Liver (tissue), 9 donors: ENCODE data around the gene IER2. TPM values are rescaled to one million over a fixed set of nuclear protein-coding genes. Genes with fewer than 3 reads are reported as not detected.

ENCODE experiments used
- DNase-seq: peaks from one replicate; pipeline ENCODE4 v3.0.0-alpha.2; 2017; ENCODE audit warnings: low spot score
- H3K27ac ChIP-seq, 2 donors: one replicate each; pipeline ENCODE4 v1.7.0; 2013; ENCODE audit warnings: inconsistent platforms in 2 of 2, low read length in 2 of 2, control low read depth in 1 of 2, low read depth in 1 of 2, mild to moderate bottlenecking in 1 of 2
- H3K27me3 ChIP-seq, 4 donors: one replicate each; pipeline versions ENCODE4 v1.6.1 to v1.7.0; 2013; ENCODE audit warnings: low read length in 3 of 4, inconsistent platforms in 1 of 4, mild to moderate bottlenecking in 1 of 4, moderate library complexity in 1 of 4; ENCODE audit not compliant: control insufficient read depth in 4 of 4, insufficient read depth in 4 of 4
- H3K36me3 ChIP-seq, 4 donors: one replicate each; pipeline versions ENCODE4 v1.6.1 to v1.7.0; 2013; ENCODE audit warnings: low read length in 3 of 4, mild to moderate bottlenecking in 3 of 4, low read depth in 1 of 4, moderate library complexity in 1 of 4; ENCODE audit not compliant: control insufficient read depth in 4 of 4, insufficient read depth in 3 of 4
- H3K4me1 ChIP-seq, 4 donors: one replicate each; pipeline versions ENCODE4 v1.6.1 to v1.7.0; 2013; ENCODE audit warnings: low read length in 3 of 4, mild to moderate bottlenecking in 3 of 4, moderate library complexity in 1 of 4; ENCODE audit not compliant: control insufficient read depth in 4 of 4, insufficient read depth in 4 of 4
- H3K4me3 ChIP-seq, 3 donors: one replicate each; pipeline versions ENCODE4 v1.6.1 to v1.7.0; 2013; ENCODE audit warnings: low read length in 3 of 3, control low read depth in 1 of 3, low read depth in 1 of 3, mild to moderate bottlenecking in 1 of 3
- H3K9ac ChIP-seq, 2 donors: one replicate each; pipeline ENCODE4 v1.7.0; 2013; ENCODE audit warnings: low read length in 2 of 2, mild to moderate bottlenecking in 2 of 2, moderate library complexity in 2 of 2, control low read depth in 1 of 2, low read depth in 1 of 2
- H3K9me3 ChIP-seq, 4 donors: one replicate each; pipeline versions ENCODE4 v1.6.1 to v1.7.0; 2013; ENCODE audit warnings: low read length in 3 of 4; ENCODE audit not compliant: control insufficient read depth in 4 of 4
- ATF3 ChIP-seq: IDR thresholded peaks from 2 replicates; pipeline ENCODE4 v1.6.1; 2016; ENCODE audit warnings: antibody characterized with exemption
- CTCF ChIP-seq: fragments of 150-350 bp; IDR thresholded peaks from 2 replicates; pipeline ENCODE4 v1.5.1; 2017; ENCODE audit warnings: improper control_type of control experiment, low read depth, low read length; ENCODE audit not compliant: missing input control
- EGR1 ChIP-seq, 2 donors: IDR thresholded peaks; 2 replicates each; pipeline ENCODE4 v1.6.1; 2016 to 2018; ENCODE audit warnings: antibody characterized with exemption in 2 of 2, low read depth in 2 of 2
- FOXA1 ChIP-seq: IDR thresholded peaks from 2 replicates; pipeline ENCODE4 v1.6.1; 2016; ENCODE audit warnings: antibody characterized with exemption
- FOXA2 ChIP-seq: IDR thresholded peaks from 2 replicates; pipeline ENCODE4 v1.6.1; 2016; ENCODE audit warnings: antibody characterized with exemption
- GABPA ChIP-seq, 2 donors: IDR thresholded peaks in 1 of 2; conservative IDR thresholded peaks in 1 of 2; 2 replicates each; pipeline ENCODE4 v1.6.1; 2016; ENCODE audit warnings: antibody characterized with exemption in 2 of 2, mild to moderate bottlenecking in 1 of 2, moderate library complexity in 1 of 2
- HNF4A ChIP-seq, 2 donors: conservative IDR thresholded peaks; 2 replicates each; pipeline ENCODE4 v1.6.1; 2016; ENCODE audit warnings: antibody characterized with exemption in 2 of 2, mild to moderate bottlenecking in 2 of 2
- HNF4G ChIP-seq: IDR thresholded peaks from 2 replicates; pipeline ENCODE4 v1.6.1; 2016; ENCODE audit warnings: antibody characterized with exemption
- JUND ChIP-seq, 2 donors: IDR thresholded peaks; 2 replicates each; pipeline ENCODE4 v1.6.1; 2016; ENCODE audit warnings: antibody characterized with exemption in 2 of 2
- MAX ChIP-seq: IDR thresholded peaks from 2 replicates; pipeline ENCODE4 v1.6.1; 2016; ENCODE audit warnings: antibody characterized with exemption
- NR2F2 ChIP-seq: IDR thresholded peaks from 2 replicates; pipeline ENCODE4 v1.6.1; 2016; ENCODE audit warnings: antibody characterized with exemption
- RAD21 ChIP-seq, 2 donors: IDR thresholded peaks; 2 replicates each; pipeline ENCODE4 v1.6.1; 2016; ENCODE audit warnings: antibody characterized with exemption in 2 of 2, mild to moderate bottlenecking in 2 of 2
- REST ChIP-seq: IDR thresholded peaks from 2 replicates; pipeline ENCODE4 v1.6.1; 2016; ENCODE audit warnings: antibody characterized with exemption, mild to moderate bottlenecking
- RXRA ChIP-seq, 2 donors: IDR thresholded peaks; 2 replicates each; pipeline ENCODE4 v1.6.1; 2017 to 2018; ENCODE audit warnings: antibody characterized with exemption in 2 of 2, mild to moderate bottlenecking in 1 of 2
- SP1 ChIP-seq: IDR thresholded peaks from 2 replicates; pipeline ENCODE4 v1.6.1; 2018; ENCODE audit warnings: antibody characterized with exemption, mild to moderate bottlenecking
- TAF1 ChIP-seq: conservative IDR thresholded peaks from 2 replicates; pipeline ENCODE4 v1.6.1; 2016; ENCODE audit warnings: antibody characterized with exemption, mild to moderate bottlenecking
- YY1 ChIP-seq: IDR thresholded peaks from 2 replicates; pipeline ENCODE4 v1.6.1; 2016; ENCODE audit warnings: antibody characterized with exemption, mild to moderate bottlenecking
- WGBS: extraction: QIAGEN DNeasy Blood & Tissue Kit; methylation state at CpG from one replicate; pipeline ENCODE4 v1.1.7; 2013; 5-methylcytosine and 5-hydroxymethylcytosine counted together
- polyA plus RNA-seq, 2 donors: library from polyadenylated mRNA; stranded (reverse) in 1 of 2; unstranded in 1 of 2; fragments of 200-250 nt in 1 of 2; fragments of >200 nt in 1 of 2; fragmentation: Nextera tagmentation in 1 of 2; extraction: Ambion mirVana in 1 of 2; gene quantifications; one replicate each; pipeline versions ENCODE4 v1.2.1 to v1.2.3, GENCODE V29; 2013 to 2015
- total RNA-seq, 2 donors: library from RNA; depleted of rRNA; stranded (reverse); fragments of >200 nt; gene quantifications; one replicate each; pipeline ENCODE4 v1.2.3, GENCODE V29; 2014
- TF ChIP-seq, protein P1 (sequence below): IDR thresholded peaks from 2 replicates; pipeline ENCODE4 v1.6.1; 2016; ENCODE audit warnings: antibody characterized with exemption
- donor health status: healthy.
- donor health status: healthy.
- donor health status: healthy.
- donor health status: healthy.
- donor health status: healthy.

Gene IER2
- total RNA-seq (10 to 100 TPM; 11.4 to 20.3 TPM), polyA plus RNA-seq (10 to 100 TPM; 23.6 to 38.9 TPM)

DNA sequence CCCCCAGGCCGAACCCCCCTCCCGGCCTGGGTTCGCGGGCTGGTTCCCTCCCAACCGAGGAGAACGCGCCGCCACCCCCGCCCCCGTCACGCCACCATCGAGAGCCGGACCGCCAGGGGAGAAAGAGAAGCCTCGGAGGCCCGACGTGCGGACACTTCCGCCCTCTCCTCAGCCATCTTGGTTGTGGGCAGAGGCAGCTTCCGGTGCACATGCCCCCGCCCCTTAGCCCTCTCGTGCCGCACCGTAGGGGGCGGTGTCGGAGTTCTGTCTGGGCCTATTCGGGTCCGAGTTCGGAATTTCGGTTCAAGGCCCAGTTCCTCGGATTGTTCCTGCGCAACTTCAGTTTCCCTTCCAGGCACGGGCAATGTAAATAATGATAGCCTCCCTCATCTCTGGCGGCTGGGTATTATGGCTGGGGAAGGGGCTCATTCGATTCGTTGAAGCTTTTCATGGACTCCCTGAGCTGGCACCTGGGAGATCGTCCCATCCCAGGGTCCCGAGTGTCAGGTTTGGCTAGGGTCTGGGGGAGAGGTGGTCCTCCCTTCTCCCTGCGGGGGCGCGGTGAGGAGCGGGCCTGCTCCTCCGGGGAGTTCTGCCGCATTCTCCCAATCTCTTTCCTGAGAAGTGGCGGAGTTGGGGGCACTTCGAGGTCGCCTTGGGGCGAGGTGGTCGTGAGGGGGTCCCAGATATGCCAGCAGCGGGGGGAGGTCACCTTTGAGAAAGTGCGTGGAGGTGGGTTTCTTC, at the start of gene IER2, which contains the start of gene STX10:
Gene IER2, plus strand, starts transcription at position 225 of the 744 bp plus-strand sequence. CDS start 2,776 bp downstream, outside the sequence.
Gene STX10, minus strand, starts transcription at position 189 of the 744 bp plus-strand sequence. CDS start 202 bp downstream, outside the sequence.
- Histone ChIP-seq H3K4me3 (peak within 1 kb of the TSS; percentile 75 to 96 (median 89)), H3K27me3 (no peaks in the 10 kb centered on the region), H3K4me1 (peaks cover 0 to 14% (median 11%) of the 10 kb centered on the region in 4 donors), H3K27ac (peak within 1 kb of the TSS; percentile 98), H3K9me3 (no peaks in the 10 kb centered on the region), H3K9ac (peak within 1 kb of the TSS; percentile 98 to 99), H3K36me3 (peaks cover 0 to 1% (median 0%) of the 10 kb centered on the region in 4 donors)
- peak; percentile 92 for DNase-seq
- TF ChIP-seq EGR1 (IDR thresholded peaks at IDR 0.05; ENCODE audit: low read depth in 2 of 2) (peak; percentile 54 to 85), GABPA (IDR thresholded peaks at IDR 0.05 in 1 of 2, conservative IDR thresholded peaks at IDR 0.05 in 1 of 2) (peak; percentile 89 to 95), TAF1 (peak; percentile 85), MAX (peak; percentile 97), FOXA2 (peak; percentile 78), NR2F2 (peak; percentile 81), FOXA1 (peak; percentile 67), REST (peak; percentile 91), SP1 (peak; percentile 87), RAD21 (IDR thresholded peaks at IDR 0.05) (peak; percentile 68 to 72), HNF4A (conservative IDR thresholded peaks at IDR 0.05) (peak; percentile 66 to 69), CTCF (peak; percentile 44), RXRA (IDR thresholded peaks at IDR 0.05) (peak; percentile 69 to 87), HNF4G (peak; percentile 37), ATF3 (peak; percentile 64), YY1 (peak; percentile 100), JUND (IDR thresholded peaks at IDR 0.05) (no peak)
- TF ChIP-seq, protein P1, sequence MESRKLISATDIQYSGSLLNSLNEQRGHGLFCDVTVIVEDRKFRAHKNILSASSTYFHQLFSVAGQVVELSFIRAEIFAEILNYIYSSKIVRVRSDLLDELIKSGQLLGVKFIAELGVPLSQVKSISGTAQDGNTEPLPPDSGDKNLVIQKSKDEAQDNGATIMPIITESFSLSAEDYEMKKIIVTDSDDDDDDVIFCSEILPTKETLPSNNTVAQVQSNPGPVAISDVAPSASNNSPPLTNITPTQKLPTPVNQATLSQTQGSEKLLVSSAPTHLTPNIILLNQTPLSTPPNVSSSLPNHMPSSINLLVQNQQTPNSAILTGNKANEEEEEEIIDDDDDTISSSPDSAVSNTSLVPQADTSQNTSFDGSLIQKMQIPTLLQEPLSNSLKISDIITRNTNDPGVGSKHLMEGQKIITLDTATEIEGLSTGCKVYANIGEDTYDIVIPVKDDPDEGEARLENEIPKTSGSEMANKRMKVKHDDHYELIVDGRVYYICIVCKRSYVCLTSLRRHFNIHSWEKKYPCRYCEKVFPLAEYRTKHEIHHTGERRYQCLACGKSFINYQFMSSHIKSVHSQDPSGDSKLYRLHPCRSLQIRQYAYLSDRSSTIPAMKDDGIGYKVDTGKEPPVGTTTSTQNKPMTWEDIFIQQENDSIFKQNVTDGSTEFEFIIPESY, result peak; percentile 67
- WGBS, result under 1% methylated on average over 51 of the region's 51 CpGs
